ENCODE data around the gene SFTPA1. TPM values are rescaled to one million over a fixed set of nuclear protein-coding genes. Genes with fewer than 3 reads are reported as not detected.
"Not testable (repeated sequence)": the region's sequence is repeated elsewhere in the genome, so short reads cannot be mapped to it uniquely, and the experiment has no call there.

Gene SFTPA1
- total RNA-seq, 1 experiment from 2014 or later = not detected

DNA sequence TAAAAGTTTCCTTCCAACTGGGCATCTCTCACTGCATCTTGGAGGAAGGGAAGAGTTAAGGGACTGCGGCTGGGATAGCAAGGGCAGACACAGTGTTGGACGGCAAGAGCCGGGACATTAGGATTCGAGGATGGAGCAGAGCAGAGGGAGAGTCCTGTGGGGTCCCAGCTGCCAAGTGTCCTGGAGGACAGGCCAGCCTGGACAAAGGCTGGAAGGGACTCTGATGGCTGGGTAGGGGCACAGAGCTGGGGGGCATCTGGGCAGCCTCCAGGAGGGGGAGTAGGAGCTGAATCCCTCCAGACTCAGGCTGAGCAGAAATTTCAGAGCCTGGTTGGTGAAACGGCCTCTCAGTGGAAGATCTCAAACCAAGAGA is 19.2 kb downstream of the SFTPA1 start:
- H2BK5ac ChIP-seq (ENCODE audit: insufficient read length, low read length) = no peak overlapping the region
- no peak overlapping the region for H3K56ac ChIP-seq (ENCODE audit: insufficient read length, low read depth, low read length)
- no peak overlapping the region for H2BK120ac ChIP-seq (ENCODE audit: low read depth, low read length, poor library complexity, severe bottlenecking)
- no peak overlapping the region for H2BK12ac ChIP-seq (ENCODE audit: insufficient read length, low read depth, low read length)
- peaks cover 8% of the 10 kb centered on the region for H3K27me3 Mint-ChIP-seq (ENCODE audit: low read depth)
- H4K91ac ChIP-seq (ENCODE audit: insufficient read length, low read depth, low read length) = no peak overlapping the region
- H3K18ac ChIP-seq (ENCODE audit: insufficient read length, low read depth, low read length) = no peak overlapping the region
- no peak overlapping the region for H3K23ac ChIP-seq (ENCODE audit: insufficient read length, low read depth, low read length)
- H3K9ac ChIP-seq (ENCODE audit: extremely low read depth, insufficient read length, low read length) = no peak overlapping the region
- no peak overlapping the region for H2BK15ac ChIP-seq (ENCODE audit: low read depth, low read length)
- H3K23me2 ChIP-seq (ENCODE audit: insufficient read length, low read depth, low read length, poor library complexity, severe bottlenecking) = no peaks in the 10 kb centered on the region
- no peak overlapping the region for H3K14ac ChIP-seq (ENCODE audit: insufficient read depth, low read length)
- no peaks in the 10 kb centered on the region; a peak in 1 of 4 replicates for H3K4me1 Mint-ChIP-seq
- H3K9me3 ChIP-seq (ENCODE audit: control insufficient read depth, low read depth, low read length) = no peaks in the 10 kb centered on the region
- no peak overlapping the region for H3K4ac ChIP-seq (ENCODE audit: low read depth, low read length)
- no peak overlapping the region for H3K4me3 Mint-ChIP-seq
- DNase-seq = no peak
- peaks cover 0 to 1% of the 10 kb centered on the region in 2 experiments; a peak in 1 of 5 replicates for H3K9me3 Mint-ChIP-seq
- H4K8ac ChIP-seq (replicated peaks; ENCODE audit: insufficient read length, low read depth, low read length) = no peak overlapping the region
- H3K4me2 ChIP-seq (ENCODE audit: insufficient read depth, insufficient read length, low read length) = no peak overlapping the region
- H3K36me3 Mint-ChIP-seq (ENCODE audit: insufficient read depth in 1 of 3, low read depth in 3 of 3) = no peaks in the 10 kb centered on the region
- no peaks in the 10 kb centered on the region for H4K20me1 ChIP-seq (ENCODE audit: control insufficient read depth, insufficient read depth, insufficient read length)
- no peaks in the 10 kb centered on the region for H3K79me1 ChIP-seq (ENCODE audit: insufficient read depth, low read depth, low read length, poor library complexity, severe bottlenecking)
- TF ChIP-seq, protein P1, sequence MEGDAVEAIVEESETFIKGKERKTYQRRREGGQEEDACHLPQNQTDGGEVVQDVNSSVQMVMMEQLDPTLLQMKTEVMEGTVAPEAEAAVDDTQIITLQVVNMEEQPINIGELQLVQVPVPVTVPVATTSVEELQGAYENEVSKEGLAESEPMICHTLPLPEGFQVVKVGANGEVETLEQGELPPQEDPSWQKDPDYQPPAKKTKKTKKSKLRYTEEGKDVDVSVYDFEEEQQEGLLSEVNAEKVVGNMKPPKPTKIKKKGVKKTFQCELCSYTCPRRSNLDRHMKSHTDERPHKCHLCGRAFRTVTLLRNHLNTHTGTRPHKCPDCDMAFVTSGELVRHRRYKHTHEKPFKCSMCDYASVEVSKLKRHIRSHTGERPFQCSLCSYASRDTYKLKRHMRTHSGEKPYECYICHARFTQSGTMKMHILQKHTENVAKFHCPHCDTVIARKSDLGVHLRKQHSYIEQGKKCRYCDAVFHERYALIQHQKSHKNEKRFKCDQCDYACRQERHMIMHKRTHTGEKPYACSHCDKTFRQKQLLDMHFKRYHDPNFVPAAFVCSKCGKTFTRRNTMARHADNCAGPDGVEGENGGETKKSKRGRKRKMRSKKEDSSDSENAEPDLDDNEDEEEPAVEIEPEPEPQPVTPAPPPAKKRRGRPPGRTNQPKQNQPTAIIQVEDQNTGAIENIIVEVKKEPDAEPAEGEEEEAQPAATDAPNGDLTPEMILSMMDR (conservative IDR thresholded peaks at IDR 0.05) = no peak
- no peak overlapping the region for H3T11ph ChIP-seq (ENCODE audit: low read length)
- no peaks in the 10 kb centered on the region for H3K27me3 ChIP-seq (ENCODE audit: insufficient read depth, low read length)
- no peak overlapping the region for H4K5ac ChIP-seq (ENCODE audit: insufficient read length, low read depth, low read length)
- H3K27ac ChIP-seq (ENCODE audit: insufficient read length, low read depth, low read length) = no peak overlapping the region
- H3K4me1 ChIP-seq (ENCODE audit: insufficient read depth, low read length) = no peaks in the 10 kb centered on the region
- H3K79me2 ChIP-seq (ENCODE audit: insufficient read depth, low read length) = no peaks in the 10 kb centered on the region
- H2BK20ac ChIP-seq (ENCODE audit: low read depth, low read length, poor library complexity, severe bottlenecking) = no peak overlapping the region
- H2AK5ac ChIP-seq (ENCODE audit: insufficient read length, low read length) = no peak overlapping the region
- no CpG with 5 or more reads among the region's 5 CpGs for WGBS (ENCODE audit: extremely low coverage, insufficient read length, low lambda C conversion rate)
- H3K27ac Mint-ChIP-seq = no peak overlapping the region
- H2AFZ ChIP-seq (ENCODE audit: low read length) = no peak overlapping the region

DNA sequence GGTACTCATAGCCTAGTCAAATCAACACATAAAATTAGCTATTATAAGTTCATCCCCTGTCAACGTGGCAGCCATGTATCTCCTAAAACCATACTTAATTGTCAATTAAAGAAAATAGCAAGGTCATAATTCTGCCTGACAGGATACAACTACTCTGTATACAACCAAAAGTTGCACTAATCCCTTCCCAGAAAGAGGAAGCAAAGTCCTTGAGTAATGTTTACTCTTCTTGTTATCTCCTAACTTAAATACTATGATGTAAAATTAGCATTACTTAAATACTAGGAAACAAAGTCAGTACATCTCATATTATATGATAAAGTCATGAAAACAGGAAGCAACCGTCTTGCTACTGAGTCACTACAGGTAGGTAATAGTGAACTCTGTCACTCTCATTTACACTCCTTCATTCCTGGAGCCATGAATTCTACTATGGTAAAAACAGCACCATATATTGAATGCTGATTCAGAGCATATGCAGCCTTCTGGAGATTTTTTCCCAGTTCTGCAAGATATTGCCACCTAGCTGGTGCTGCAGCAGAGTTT is 26.0 kb downstream of the SFTPA1 start:
- not testable (repeated sequence) for H4K91ac ChIP-seq (ENCODE audit: insufficient read length, low read depth, low read length); H3T11ph ChIP-seq (ENCODE audit: low read length); H3K4me1 ChIP-seq (ENCODE audit: insufficient read depth, low read length); H4K8ac ChIP-seq (replicated peaks; ENCODE audit: insufficient read length, low read depth, low read length); H2BK5ac ChIP-seq (ENCODE audit: insufficient read length, low read length); H4K20me1 ChIP-seq (ENCODE audit: control insufficient read depth, insufficient read depth, insufficient read length); H3K27ac ChIP-seq (ENCODE audit: insufficient read length, low read depth, low read length); H3K27me3 ChIP-seq (ENCODE audit: insufficient read depth, low read length); H3K36me3 Mint-ChIP-seq (ENCODE audit: insufficient read depth in 1 of 3, low read depth in 3 of 3); DNase-seq; H2BK12ac ChIP-seq (ENCODE audit: insufficient read length, low read depth, low read length); H3K9me3 Mint-ChIP-seq; H3K23ac ChIP-seq (ENCODE audit: insufficient read length, low read depth, low read length); H2AK5ac ChIP-seq (ENCODE audit: insufficient read length, low read length); H2BK120ac ChIP-seq (ENCODE audit: low read depth, low read length, poor library complexity, severe bottlenecking); H2AFZ ChIP-seq (ENCODE audit: low read length); H3K9ac ChIP-seq (ENCODE audit: extremely low read depth, insufficient read length, low read length); H3K4me1 Mint-ChIP-seq; H3K4me2 ChIP-seq (ENCODE audit: insufficient read depth, insufficient read length, low read length); H4K5ac ChIP-seq (ENCODE audit: insufficient read length, low read depth, low read length); H3K9me3 ChIP-seq (ENCODE audit: control insufficient read depth, low read depth, low read length); H3K56ac ChIP-seq (ENCODE audit: insufficient read length, low read depth, low read length); H2BK15ac ChIP-seq (ENCODE audit: low read depth, low read length); H3K18ac ChIP-seq (ENCODE audit: insufficient read length, low read depth, low read length); H3K14ac ChIP-seq (ENCODE audit: insufficient read depth, low read length); H3K27me3 Mint-ChIP-seq (ENCODE audit: low read depth); H2BK20ac ChIP-seq (ENCODE audit: low read depth, low read length, poor library complexity, severe bottlenecking); H3K23me2 ChIP-seq (ENCODE audit: insufficient read length, low read depth, low read length, poor library complexity, severe bottlenecking); H3K79me2 ChIP-seq (ENCODE audit: insufficient read depth, low read length); H3K27ac Mint-ChIP-seq; H3K4ac ChIP-seq (ENCODE audit: low read depth, low read length); H3K4me3 Mint-ChIP-seq; H3K79me1 ChIP-seq (ENCODE audit: insufficient read depth, low read depth, low read length, poor library complexity, severe bottlenecking)
- no CpG with 5 or more reads among the region's 2 CpGs for WGBS (ENCODE audit: extremely low coverage, insufficient read length, low lambda C conversion rate)
